ENCODE measurements around the gene ARID4B.
"Not testable (repeated sequence)": the region's sequence is repeated elsewhere in the genome, so short reads cannot be mapped to it uniquely, and the experiment has no call there.

ARID4B gene

GRCh38 chr1:235327559-235328270 is at the start of gene ARID4B:
TSS of gene ARID4B (minus strand) at chr1:235328179. CDS start at chr1:235326919, 1,260 bp downstream.
- DNase-seq = peak in 3 of 4 experiments; percentile 37 to 78 (median 42)

GRCh38 chr1:235375919-235376605 is 48.1 kb upstream of the ARID4B start:
- no peak for DNase-seq

GRCh38 chr1:235369802-235370201 is 41.8 kb upstream of the ARID4B start:
- no peak for DNase-seq

- no peak for DNase-seq
Measured at GRCh38 chr1:235368428-235368827, 40.4 kb upstream of the ARID4B start.

- peak; percentile 58 to 76 (median 64) for DNase-seq
Measured at GRCh38 chr1:235367000-235367908, 39.3 kb upstream of the ARID4B start, which contains the start of gene TBCE. TSS of gene TBCE (plus strand) at chr1:235367427. CDS start at chr1:235380050, 12,623 bp downstream.

- peak in 1 of 4 experiments; percentile 6 for DNase-seq
Measured at GRCh38 chr1:235366286-235366685, 38.3 kb upstream of the ARID4B start.

GRCh38 chr1:235364189-235364588 is 36.2 kb upstream of the ARID4B start:
- DNase-seq = not testable (repeated sequence)

GRCh38 chr1:235358899-235359298 is 30.9 kb upstream of the ARID4B start:
- DNase-seq = no peak

- no peak for DNase-seq
Measured at GRCh38 chr1:235357485-235358373, 29.8 kb upstream of the ARID4B start.

- no peak for DNase-seq
Measured at GRCh38 chr1:235351898-235352297, 23.9 kb upstream of the ARID4B start.

GRCh38 chr1:235351441-235351840 is 23.5 kb upstream of the ARID4B start:
- DNase-seq = no peak

GRCh38 chr1:235343726-235344125 is 15.7 kb upstream of the ARID4B start:
- no peak for DNase-seq

- no peak for DNase-seq
Measured at GRCh38 chr1:235342471-235342870, 14.5 kb upstream of the ARID4B start.

GRCh38 chr1:235342039-235342438 is 14.1 kb upstream of the ARID4B start:
- no peak for DNase-seq

- no peak for DNase-seq
Measured at GRCh38 chr1:235341334-235341733, 13.4 kb upstream of the ARID4B start.

GRCh38 chr1:235339746-235340145 is 11.8 kb upstream of the ARID4B start:
- no peak for DNase-seq

- no peak for DNase-seq
Measured at GRCh38 chr1:235336903-235337302, 8.9 kb upstream of the ARID4B start.

- DNase-seq = no peak
Measured at GRCh38 chr1:235331401-235331800, 3.4 kb upstream of the ARID4B start.

- DNase-seq = no peak
Measured at GRCh38 chr1:235330918-235331285, 2.9 kb upstream of the ARID4B start.

- DNase-seq = peak; percentile 12 to 35 (median 22)
Measured at GRCh38 chr1:235329139-235329902, 1.3 kb upstream of the ARID4B start.

Data from activated CD4-positive, CD25-positive, alpha-beta regulatory T cell (primary cell).